GM21737 (cell line): Measurements from ENCODE around the gene KIFC3.
"Not testable (repeated sequence)": the region's sequence is repeated elsewhere in the genome, so short reads cannot be mapped to it uniquely, and the experiment has no call there.

Source experiments
- ATAC-seq: cut with Tn5 transposase; IDR thresholded peaks from one replicate; pipeline ENCODE4 v1.9.1; 2021; ENCODE audit warnings: mild to moderate bottlenecking, moderate library complexity; ENCODE audit not compliant: unreplicated experiment

Gene KIFC3

DNA sequence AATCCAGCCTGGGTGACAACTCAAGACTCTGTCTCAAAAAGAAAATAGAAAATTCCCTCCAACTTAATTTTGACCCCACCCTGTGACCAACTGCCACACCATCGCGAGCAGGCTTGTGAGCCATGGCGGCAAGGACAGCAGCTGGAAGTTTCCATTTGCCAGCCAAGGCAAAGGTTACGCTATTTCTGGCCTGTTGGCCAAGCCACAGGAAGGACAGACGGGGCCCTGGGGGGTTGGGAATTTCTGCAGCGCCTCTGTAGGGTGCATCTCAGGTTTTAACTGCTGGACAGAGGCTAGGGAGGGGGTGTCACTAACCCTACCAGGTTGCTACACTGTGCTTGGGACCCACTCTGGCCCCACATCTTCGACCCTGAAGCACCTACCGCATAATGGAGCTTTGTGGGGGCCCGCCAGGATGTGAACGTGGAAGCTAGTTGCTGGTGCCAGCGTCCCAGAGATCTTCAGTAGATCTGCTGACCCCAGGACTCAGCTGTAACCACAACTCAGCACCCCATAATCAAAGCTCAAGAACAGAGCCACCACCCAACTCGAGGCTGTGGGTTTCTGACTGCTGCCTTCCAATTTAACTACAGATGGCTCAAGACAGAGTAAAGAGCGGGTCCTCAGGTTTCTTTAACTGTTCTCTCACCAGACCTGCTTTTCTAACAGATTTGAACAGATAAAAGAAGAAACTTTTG, 10.9 kb downstream of the KIFC3 start:
- ATAC-seq, result no peak

DNA sequence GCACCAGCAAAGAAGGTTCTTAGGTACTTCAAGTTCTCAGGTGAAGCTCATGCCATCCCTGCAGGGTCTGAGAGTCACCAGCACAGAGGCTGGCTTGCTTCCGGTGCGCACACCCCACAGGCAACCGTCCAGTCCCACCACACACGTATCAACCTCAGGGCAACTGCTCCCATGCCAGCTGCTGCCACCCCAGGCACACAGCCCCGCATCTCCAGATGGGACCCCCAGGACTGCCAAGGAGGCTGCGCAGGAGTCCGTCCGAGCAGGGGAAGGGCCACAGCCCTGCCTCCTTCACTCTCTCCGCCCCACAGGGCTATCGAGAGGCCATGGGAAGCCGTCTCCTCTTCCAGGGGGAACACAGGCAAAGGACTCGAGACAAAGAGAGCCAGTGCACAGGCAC, 13.3 kb downstream of the KIFC3 start:
- no peak for ATAC-seq

DNA sequence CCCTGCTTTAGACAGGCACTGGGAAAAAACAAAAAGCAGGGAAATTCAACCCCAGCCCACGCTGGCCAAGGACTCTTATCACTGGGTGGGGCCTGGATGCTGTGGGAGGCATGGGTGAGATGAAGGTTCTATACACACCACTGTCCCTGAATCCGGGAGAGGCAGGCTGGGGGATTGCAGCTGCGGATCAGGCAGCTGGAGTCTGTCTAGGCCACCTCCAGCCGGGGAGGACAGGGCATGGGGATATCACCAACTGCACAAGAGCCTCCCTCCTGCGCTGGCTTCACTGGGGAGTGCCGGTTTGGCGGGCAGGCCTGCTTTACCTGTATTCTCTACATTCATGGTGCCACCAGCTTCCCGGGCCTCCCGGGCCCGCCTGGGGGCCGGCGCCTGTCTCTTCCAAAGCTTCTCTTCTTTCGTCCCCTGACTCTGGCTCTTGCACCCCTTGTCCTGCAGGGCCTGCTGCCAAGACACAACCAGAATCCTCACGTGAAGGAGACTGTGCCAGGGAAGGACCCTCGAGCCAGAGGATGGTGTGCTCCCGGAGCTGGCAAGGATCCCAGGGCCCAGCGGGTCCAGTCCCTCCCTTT, 13.9 kb downstream of the KIFC3 start:
- ATAC-seq, result no peak

DNA sequence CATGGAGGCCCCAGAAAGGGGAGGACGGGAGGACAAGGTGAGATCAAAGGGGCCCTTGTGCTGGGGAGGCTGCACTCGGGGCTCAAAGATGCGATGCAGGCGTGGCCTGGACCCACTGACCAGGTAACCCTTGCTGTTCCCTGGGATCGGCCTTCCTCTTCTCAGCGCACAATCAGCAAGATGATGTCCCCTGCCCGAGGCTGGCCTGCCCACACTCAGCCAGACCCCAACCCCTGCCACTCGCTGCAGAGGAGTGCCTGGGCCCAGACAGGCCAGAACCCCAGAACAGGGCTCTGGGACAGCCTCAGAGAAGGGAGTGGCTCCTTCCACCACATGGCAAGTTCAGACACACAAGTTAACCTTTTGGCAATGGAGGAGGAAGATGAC, 14.8 kb downstream of the KIFC3 start:
- ATAC-seq, result no peak

DNA sequence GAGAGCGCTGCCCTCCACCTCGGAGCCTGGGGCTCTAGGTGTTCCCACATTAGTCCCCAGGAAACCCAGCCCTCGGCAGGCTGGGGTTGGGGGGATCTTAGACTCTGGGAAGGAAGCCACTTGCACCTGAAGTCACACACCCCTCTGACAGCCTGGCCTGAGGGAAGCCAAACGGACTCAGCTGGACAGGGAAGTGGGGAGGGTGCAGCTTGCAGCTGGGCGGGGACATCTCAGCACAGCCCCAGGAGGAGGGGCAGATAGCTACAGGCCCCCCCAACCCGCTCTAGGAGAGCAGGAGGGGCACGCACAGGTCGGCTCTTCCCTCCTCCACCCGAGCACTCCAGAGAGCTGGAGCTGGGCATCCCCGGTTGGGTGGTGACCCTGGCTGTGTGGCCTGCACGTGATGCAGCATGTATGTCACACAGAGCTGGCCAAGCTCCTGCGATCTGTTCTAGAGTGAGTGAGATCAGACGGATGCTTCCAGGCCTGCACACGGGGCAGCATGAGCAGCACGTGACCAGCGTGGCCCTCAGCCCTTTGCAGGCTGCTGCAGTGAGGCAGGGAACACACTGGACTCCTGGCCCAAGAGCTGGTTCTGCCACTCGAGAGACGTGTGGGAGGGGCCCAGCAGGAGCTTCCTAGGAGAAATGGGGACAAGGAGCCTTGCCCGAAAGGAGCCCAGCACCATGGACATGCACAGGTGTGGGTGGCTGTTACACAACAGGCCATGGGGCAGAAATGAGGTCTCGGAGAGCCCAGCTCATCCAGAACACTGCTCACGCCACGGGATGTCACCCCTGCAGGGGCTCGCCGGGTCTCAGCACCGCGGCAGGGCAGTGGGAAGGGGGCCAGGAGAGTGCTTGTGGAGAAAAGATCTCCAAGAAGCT, 15.4 kb downstream of the KIFC3 start:
- no peak for ATAC-seq

DNA sequence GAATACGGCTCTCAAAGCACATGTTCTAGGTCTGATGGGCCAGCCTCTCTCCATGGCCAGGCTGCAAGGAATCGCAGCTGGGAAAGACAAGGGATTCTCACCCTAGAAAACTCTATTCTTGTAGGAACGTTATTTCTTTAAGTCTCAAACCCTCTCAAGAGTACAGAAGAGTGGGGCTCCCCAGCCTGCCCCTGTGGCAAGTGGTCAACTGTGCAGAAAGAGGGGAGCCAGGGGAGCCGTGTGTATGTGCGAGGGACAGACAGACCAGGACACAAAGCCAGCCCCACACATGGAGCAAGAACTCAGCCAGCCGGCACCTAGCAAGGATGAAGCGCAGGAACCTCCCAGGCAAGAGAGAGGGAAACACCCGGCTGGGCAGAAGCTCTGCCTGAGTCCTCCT, 16.4 kb downstream of the KIFC3 start:
- ATAC-seq, result no peak

DNA sequence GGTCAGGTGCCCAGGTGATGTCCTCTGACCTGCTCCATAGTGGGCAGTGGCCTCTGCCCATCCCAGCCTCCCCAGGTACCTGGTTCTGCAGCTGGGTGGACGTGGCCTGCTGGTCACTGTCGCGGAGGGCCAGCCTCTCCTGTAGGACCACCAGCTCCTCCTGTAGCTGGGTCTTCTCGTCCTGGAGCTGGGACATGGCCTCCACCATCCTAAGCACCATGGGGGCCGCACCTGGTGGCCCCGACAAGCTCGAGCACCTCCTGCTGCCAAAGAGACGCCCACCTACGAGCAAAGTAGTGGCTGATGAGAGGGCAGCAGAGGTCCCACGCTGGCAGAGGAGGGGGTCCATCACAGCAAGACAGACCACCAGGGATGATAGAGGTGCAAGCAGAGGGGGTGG, 16.9 kb downstream of the KIFC3 start:
- ATAC-seq, result no peak

DNA sequence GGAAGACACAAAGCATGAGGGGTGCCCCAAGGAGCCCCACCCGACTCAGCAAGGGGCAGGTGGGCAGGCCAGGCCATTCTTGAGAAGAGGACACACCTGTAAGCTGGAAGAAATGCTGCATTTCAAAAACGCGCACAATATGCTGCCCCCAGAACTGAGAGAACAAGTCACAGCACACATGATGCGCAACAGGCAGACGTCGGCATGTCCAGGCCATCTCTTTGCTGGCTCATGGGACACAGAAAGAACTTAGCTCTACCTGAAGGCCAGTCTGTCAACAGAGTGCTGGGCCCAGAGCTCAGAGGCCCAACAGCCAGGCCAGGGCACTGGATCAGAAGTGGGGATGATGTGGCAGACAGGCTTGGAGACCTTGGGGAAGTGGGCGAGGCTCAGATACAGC, 18.0 kb downstream of the KIFC3 start:
- ATAC-seq, result no peak

DNA sequence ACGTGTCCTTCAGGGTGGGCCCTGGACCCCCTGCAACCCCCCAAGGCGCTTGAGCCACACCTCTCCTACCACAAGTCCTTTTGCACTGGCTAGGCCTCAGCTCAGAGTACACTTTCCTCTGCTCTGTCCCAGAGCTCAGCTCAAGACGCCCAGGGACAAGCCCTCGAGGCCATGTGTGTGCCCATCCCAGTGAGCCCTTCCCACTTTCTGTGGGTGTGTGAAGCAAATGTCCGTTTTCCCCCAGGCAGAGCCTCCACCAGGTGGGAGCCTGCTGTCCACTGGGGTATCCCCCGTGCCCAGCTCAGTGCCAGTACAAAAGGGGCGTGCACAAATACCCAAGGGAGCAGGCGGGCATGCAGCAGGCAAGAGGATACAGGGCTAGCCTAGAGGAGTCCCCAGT, 18.4 kb downstream of the KIFC3 start:
- no peak for ATAC-seq

DNA sequence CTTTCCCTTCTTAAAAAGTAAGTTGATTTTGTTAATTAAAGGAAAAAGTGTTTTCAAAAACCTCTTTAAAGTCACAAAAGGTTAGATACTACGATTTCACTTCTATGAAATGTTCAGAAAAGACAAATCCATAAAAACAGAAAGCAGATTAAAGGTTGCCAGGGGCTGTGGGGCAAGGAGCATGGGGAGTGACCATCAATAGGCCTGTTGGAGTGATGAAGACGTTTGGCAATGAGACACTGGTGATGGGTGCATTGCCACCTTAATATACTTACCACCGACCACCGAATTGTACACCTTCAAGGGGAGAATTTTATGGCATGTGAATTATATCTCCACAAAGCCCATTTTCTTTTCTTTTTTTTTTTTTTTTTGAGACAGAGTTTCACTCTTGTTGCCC, 19.2 kb downstream of the KIFC3 start:
- ATAC-seq, result no peak

DNA sequence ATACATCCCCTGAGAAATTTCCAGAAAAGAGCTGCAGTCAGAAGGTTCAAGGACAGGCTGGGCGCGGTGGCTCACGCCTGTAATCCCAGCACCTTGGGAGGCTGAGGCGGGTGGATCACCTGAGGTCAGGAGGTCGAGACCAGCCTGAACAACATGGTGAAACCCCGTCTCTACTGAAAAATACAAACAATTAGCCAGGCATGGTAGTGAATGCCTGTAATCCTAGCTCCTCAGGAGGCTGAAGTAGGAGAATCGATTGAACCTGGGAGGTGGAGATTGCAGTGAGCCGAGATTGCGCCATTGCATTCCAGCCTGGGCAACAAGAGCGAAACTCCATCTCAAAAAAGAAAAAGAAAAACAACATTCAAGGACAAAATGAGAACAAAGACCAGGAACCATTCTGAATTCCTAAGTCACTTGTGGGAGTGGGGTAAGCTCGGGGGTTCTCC, 19.7 kb downstream of the KIFC3 start:
- ATAC-seq, result not testable (repeated sequence)

DNA sequence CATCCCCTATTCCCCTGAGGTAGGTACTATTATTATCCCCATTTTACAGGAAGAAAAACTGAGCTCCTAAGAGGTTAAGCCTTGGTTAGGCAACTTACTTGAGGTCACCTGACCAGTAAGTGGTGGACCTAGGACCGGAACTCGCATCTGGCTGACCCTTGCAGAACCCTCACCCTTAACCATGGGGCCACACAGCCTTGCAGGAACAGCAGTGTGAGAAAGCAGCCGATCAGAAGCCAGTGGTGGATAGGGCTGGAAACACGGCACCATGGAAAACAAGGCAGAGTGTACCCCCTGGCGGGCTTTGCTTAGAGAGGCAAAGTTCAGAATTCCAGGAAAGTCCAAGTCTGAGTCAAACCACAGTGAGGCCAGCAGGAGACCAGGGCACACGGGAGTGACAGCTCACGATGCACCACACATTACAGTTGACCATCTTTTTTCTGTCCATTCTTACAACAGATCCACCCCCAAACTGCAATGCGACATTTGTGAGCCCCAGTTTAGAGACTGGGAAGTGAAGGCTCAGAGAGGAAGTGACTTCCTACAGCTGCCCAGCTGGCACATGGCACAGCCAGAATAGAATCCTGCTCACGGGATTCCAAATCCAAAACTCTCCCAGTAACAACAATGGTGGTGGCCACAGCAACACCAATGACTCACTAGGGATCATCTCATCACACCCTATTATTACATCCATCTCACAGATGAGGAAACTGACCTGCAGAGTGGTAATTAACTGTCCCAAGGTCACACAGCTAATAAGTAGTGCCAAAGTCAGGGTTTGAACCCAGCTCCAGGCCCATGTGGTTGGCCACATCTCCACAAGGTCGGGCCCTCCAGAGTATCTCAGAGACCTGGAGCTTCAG, 20.3 kb downstream of the KIFC3 start:
- ATAC-seq, result no peak

DNA sequence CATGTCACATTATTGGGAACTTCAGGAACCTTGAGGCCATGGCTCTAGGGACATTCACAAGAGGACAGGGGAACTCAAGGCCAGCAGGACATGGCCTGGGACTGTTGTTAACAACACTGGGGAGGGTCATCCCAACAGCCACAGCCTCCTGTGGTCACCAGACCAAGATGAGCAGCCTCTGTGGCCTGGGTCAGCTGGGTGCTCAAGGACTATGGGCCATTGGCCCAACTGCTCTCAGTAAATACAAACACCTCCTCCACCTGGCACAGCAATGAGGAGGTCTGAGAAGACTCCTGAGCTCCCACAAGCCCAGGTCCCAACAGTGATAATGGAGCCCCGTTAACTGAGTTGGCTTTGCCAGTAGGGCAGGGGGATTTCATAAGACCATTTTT, 20.9 kb downstream of the KIFC3 start:
- no peak for ATAC-seq

DNA sequence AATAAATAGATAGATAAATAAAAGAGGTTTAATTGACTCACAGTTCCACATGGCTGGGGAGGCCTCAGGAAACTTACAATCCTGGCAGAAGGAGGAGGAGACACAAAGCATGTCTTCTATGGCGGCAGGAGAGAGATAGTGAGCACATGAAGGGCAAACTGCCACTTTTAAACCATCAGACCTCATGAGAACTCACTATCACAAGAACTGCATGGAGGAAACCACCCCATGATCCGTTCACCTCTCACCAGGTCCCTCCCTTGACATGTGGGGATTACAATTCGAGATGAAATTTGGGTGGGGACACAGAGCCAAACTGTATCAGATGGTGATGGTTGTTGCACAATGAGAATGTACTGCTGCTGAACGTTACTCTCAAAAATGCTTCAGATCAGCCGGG, 22.5 kb downstream of the KIFC3 start:
- not testable (repeated sequence) for ATAC-seq

DNA sequence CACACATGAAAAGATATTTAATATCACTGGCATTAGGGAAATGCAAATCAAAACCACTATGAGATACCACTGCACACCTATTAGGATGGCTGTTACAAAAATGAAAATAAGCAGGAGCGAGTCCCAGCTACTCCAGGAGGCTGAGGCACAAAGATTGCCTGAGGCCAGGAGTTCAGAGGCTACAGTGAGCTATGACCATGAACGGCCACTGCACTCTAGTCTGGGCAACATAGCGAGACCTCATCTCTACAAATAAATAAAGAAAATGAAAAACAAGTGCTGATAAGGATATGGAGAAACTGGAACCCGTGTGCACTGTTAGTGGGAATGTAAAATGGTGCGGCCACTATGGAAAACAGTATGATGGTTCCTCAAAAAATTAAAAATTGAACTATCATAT, 23.6 kb downstream of the KIFC3 start:
- no peak for ATAC-seq

DNA sequence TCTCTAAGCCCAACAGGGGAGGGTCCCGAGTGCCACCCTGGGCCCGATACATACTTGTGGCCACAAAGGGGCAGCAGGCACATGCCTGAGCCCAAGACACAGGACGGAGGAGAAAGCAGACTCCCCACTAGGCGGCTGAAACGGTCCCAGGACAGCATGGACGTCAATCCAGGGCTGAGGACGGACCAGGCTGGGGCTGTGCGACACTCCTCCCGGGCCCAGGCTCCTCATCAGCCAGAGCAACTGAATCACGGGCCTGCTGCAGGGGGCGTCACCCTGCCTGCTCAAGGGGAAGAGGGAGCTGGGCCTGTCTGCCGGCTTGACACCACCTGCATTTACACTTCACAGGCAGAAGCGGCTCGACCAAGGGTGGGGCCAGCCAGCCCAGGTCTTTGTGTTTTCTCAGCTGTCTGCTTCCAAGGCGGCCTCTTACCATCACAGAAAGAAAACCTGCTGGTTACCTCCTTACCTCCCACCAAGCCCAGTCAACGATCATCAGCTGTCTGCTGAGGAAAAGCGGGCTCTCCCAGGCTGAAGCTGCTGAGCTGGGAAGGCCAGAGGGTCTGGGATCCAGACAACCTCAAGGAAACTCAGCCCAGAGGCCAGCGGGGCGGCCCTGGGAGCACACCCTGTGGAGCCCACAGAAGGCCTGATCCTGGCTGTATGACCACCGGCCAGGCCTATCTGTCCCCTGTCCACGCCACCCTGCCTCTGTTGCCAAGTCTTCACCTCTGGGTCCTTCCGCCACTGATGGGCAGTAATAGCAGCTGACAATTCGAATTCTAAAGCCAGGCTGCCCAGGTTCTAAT, 26.4 kb downstream of the KIFC3 start:
- ATAC-seq, result no peak

DNA sequence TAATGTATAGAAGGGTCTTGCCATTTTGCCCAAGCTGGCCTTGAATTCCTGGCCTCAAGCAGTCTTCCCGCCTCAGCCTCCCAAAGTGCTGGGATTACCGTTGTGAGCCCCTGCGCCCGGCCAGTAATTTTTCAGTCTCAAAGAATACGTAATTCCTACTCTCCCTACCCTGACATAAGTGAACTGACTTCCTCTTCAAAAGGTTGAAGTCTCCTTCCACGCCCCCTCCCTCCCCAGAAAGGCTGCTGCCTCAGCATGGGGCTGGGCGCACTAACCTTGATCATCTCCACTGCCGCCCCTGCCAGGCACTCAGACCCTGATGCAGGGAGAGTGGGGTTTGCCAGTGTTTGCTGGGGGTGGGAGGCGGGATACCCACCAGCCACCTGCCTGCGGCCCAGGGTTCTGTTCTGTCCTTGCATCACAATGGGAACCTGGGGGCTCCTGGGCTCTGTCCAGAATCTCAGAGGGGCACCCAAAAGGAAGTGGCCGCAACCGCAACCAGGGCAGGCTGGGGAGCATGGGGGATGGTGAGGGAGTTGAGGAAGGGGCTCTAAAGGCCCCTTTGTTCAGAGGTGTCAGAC, 27.5 kb downstream of the KIFC3 start:
- ATAC-seq, result no peak

DNA sequence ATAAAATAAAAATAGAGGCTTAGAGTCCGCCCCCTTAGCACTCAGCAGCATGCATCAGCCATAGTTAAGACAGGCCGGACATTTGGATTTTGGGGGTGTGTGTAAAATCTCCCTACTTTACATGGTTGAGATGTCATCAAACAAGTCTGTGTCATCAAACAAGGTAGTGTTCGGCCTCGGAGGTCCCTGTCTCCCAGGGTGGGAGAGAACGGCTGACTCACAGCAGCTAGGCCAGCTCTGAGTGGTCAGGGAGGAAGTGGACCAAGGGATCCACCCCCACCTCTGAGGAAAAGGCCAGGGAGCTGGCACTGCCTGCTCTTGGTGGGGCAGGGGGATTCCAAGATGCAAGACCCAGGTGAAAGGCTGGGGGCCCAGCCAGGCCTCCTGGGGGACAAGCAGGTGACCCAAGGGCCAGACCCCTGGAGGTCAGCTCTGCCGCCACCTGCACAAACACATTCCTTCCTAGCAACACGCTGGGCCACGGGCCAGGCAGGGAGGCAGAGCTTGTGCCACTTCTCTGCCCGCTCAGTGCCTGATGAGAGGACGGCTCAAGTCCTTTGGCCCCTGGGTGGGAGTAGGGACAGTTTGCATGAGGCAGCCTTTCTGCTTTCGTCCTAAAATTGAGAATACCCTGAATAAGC, 28.5 kb downstream of the KIFC3 start:
- no peak for ATAC-seq

DNA sequence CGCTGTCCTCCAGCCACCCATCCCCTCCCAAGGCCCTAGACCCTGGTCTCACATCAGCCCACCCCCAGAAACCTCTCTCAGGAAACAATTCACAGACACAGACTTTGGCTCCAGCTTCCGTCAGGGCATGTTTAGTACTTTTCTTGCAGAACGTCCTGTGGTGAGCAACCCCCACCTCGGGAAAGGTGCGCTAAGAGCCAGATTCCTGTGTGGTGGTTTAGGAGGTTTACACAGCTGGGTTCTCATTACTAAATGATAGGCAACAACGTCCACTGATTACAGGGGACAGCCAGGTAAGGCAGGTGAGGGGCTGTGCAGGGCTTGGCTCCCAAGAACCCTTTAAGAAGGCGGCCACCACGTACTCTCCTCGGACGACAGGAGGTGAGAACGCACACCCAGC, 29.3 kb downstream of the KIFC3 start:
- ATAC-seq, result no peak
